Erythroblast (primary cell): ENCODE results near the gene RBFOX2.

Experiments used
- GATA1 ChIP-seq: IDR thresholded peaks from 2 replicates; pipeline ENCODE4 v1.6.1; 2011; ENCODE audit warnings: low read depth, mild to moderate bottlenecking, control low read depth, low read length, moderate library complexity
- POLR2A ChIP-seq: IDR thresholded peaks from 2 replicates; pipeline ENCODE4 v1.6.1; 2011; ENCODE audit warnings: mild to moderate bottlenecking, low read length

GRCh38 chr22:35850831-35851230, 177.8 kb downstream of the RBFOX2 start:
- TF ChIP-seq POLR2A, result no peak
- no peak for TF ChIP-seq GATA1
